GM18907 (cell line): ENCODE measurements around the gene S100A13.
"Not testable (repeated sequence)": the region's sequence is repeated elsewhere in the genome, so short reads cannot be mapped to it uniquely, and the experiment has no call there.

Experiments
- ATAC-seq: cut with Tn5 transposase; IDR thresholded peaks from one replicate; pipeline ENCODE4 v1.9.1; 2021; ENCODE audit warnings: mild to moderate bottlenecking, moderate library complexity; ENCODE audit not compliant: unreplicated experiment

S100A13 gene

DNA sequence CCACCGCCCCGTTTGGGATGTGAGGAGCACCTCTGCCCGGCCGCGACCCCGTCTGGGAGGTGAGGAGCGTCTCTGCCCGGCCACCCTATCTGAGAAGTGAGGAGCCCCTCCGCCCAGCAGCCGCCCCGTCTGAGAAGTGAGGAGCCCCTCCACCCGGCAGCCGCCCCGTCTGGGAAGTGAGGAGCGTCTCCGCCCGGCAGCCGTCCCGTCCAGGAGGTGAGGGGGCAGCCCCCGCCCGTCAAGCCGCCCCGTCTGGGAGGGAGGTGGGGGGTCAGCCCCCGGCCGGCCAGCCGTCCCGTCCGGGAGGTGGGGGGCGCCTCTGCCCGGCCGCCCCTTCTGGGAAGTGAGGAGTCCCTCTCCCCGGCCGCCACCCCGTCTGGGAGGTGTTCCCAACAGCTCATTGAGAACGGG is 52.2 kb downstream of the S100A13 start:
- ATAC-seq: not testable (repeated sequence)

DNA sequence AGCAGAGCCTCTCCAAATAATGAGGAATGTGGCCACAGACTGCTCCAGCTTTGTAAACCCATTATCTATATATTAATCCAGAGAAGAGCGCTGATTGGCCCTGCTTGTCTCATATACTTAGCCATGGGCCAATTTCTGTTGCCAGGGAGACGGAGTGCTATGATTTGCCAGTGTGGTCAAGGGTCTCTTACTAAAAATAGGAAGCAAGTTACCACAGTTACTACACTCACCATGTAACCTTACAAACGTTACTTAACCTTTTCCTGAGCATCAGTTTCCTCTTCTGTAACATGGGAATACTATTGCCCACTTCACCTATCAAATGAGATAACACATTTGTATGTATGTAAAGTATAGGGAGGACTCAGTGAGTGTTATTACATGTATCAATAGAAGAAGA is 54.0 kb downstream of the S100A13 start:
- no peak for ATAC-seq

DNA sequence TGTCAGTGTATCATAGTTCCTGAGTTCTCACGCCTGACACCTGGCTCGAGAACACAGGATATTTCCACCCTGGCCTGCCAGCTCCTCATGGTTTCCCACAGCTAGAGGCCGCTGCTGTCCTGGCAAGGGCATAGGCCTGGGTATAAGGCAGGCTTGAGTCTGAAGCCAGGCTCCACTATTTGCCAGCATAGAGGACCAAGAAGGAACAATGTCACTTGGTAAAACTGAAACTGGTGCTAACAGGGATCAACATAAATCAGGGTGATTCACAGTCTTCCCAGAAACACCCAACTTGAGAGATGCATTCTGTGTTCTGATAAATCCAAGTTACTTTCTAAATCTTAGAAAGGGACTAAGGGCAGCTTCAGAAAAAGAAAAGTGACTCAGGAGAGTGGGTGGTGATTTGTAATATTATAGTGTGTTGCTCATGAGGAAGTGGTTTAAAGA is 54.7 kb downstream of the S100A13 start:
- ATAC-seq: peak; percentile 69

DNA sequence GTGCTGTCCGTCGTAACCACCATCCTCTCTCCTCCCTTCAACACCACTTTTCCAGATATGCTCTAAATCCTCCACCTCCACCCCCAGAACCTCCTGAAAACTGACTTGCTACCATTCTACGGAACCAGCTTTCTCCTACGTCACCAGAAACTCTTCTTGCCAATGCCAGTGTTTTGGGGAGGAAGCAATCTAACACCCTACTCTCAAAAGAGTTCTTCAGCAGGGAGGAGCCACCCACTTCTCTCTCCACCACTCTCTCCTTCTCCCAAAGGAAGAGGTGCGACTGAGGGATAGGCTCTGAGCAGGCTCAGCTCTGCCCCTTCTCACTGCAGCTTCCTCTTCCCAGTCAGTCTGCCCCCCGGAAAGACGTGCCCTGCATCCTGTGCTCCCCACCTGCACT is 55.6 kb downstream of the S100A13 start:
- ATAC-seq: no peak

DNA sequence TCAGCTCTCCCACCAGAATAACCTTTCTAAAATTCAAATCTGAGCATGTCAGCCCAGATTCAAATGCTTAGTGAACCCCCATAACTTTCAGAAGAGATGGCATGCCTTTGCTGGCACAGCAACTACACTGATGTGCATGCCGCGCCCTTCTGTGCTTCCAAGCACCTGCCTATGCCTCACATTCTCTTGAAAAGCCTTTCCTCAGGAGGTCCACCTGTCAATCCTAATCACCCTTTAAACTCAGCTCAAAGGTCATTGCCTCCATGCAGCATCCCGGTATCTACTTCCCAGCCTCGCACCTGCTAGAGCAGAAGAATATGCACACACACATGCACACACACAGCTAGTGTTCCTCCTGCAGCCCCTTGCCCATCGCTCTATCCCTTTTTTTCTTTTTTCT is 56.4 kb downstream of the S100A13 start:
- no peak for ATAC-seq

DNA sequence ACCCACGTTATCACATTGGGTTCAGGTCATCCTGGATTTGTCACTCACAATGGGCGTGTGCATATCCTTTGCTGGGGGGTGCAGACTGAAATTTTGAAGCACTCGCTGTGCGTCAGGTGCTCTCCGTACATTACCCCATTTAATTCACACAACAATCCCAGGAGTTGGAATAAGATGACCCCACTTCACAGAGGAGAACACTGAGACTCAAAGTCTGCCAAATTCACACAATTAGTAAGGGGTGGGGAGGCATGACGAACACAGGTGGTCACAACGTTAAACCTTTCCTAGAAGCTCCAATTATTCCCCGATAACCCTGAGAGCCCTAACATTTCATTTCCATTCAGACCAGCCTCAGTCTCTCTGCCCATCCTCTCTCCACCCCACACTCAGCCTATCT is 57.8 kb downstream of the S100A13 start:
- no peak for ATAC-seq
